Measurements from ENCODE around the gene FAF2.

FAF2 gene

DNA sequence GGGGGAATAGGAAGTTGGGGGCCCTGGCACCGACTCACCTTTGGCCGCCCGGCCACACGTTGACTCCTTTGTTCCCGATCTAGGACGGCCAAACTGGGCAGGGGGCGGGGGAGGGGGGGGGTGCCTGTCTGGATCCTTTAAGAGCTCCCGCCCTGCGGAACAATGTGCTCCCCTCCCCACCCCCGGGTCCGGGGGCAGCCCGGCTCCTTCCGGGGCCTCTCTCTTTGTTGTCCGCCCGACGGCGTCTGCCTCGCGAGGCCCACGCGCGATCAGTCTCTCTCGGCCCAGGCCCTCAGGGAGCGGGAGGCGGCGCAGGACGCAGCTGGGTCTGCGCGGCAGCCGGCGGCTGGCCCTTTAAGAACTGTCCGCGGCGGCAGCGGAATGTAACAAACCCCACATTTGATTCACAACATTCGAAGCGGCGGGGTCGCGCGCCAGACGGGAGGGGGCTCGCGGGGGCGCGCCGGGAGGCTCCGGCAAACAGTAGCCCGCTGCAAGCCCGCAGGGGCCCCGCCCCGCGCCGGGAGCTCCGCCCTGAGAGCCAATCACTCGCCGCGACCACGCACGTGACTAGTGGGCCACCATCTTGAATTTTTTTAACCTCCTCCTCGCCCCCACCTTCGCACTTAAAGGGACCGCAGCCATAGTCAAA lies 88.8 kb downstream of the FAF2 start, which contains the start of gene RNF44:
Gene RNF44, minus strand, starts transcription at position 501 of the 652 bp plus-strand sequence. CDS start 4,930 bp downstream, outside the sequence.
- H3K27me3 ChIP-seq, result no peaks in the 10 kb centered on the region
- H3K4me3 ChIP-seq, result peak within 1 kb of the TSS; percentile 76 to 95 (median 90)
- peaks cover 72 to 80% (median 74%) of the 10 kb centered on the region in 10 experiments for H3K4me1 ChIP-seq
- H4K20me1 ChIP-seq, result peaks cover 18 to 32% (median 30%) of the 10 kb centered on the region in 11 experiments
- no peak for TF ChIP-seq Cebpa-rat (IDR thresholded peaks at IDR 0.05)
- peak within 1 kb of the TSS; percentile 91 to 100 (median 100) for H3K27ac ChIP-seq
- no peaks in the 10 kb centered on the region for H3K9me3 ChIP-seq (replicated peaks in 1 of 11)
- H3K36me3 ChIP-seq, result peaks cover 1 to 14% (median 2%) of the 10 kb centered on the region in 11 experiments; a peak in 18 of 22 replicates
- H3K4me2 ChIP-seq, result peak within 1 kb of the TSS; percentile 96 to 100 (median 98)
- peak within 1 kb of the TSS; percentile 94 to 100 (median 99) for H3K9ac ChIP-seq

DNA sequence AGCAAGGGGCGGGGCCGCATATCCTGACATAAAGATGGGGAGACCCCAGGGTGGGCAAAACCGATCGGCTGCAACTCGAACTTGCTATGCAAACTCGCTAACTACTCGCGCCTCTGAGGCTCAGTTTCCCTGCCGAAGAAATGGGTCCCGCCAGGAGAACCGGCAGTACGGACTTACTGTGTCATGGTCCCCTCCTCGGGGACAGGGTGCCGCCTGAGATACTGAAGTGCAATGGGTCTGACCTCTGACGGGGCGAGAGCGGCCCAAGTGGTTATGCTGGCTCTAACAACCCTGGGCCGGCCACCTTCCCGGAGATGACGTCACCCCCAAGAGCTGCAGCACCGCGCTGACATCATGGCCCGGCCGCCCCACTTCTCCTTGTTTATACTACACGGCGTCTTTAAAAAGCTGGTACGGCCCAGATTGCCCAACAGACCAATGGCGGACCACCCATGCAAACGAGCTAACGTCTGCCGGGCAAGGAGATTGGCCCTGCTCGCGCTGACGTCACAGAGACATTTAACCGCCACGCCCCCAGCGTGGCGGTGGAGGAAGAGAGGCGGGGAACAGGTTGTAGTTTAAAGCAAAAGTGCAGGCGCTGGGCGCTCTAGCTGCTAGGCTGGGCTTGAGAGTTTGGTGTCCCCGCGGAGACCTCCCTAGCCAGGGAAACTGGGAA lies 89.5 kb downstream of the FAF2 start:
- Histone ChIP-seq H3K9me3 (replicated peaks in 1 of 11) (no peaks in the 10 kb centered on the region), H4K20me1 (peaks cover 17 to 25% (median 24%) of the 10 kb centered on the region in 11 experiments; a peak in 18 of 22 replicates), H3K36me3 (peaks cover 0 to 10% (median 0%) of the 10 kb centered on the region in 11 experiments; a peak in 3 of 22 replicates), H3K27me3 (no peaks in the 10 kb centered on the region), H3K4me3 (peak overlapping the region; percentile 76 to 95 (median 90)), H3K4me1 (peaks cover 70 to 80% (median 73%) of the 10 kb centered on the region in 10 experiments), H3K4me2 (peak overlapping the region; percentile 80 to 99 (median 98)), H3K27ac (peak overlapping the region; percentile 91 to 100 (median 100)), H3K9ac (peak overlapping the region; percentile 94 to 100 (median 99))
- peak in 7 of 11 experiments; percentile 46 to 68 (median 55); a peak in 8 of 22 replicates for TF ChIP-seq Cebpa-rat (IDR thresholded peaks at IDR 0.05)

DNA sequence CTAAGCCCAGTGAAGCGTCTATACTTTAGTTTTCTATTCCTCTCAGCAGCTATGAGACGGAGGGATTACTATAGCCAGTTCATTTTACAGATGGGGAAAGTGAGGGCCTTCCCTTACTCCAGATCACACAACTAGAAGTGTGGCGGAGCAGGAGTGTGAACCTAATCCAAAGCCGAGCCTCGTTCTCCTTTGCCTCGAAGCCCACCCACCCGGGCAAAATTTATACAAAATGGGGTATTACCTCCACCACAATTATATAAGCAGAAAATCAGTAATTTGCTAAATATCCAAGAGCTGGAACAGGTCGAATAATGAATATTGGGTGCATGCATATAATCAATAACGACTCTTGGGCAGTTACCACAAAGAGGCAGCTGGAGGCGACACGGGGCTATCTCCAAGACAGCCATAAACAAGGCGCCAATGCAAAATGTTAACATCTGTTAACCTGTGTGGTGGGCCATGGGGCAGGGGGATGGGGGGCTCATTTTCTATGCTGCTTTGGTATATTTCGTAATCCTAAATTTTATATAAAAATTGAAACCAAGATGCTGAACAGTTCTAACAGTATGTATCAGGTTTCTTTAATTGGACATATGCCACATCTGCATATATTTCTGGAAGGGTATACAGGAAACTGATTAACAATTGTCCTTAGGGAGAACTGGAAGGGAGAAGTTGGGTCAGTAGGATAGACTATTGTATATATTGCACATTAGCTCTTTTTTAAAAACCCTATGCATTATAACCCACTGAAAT lies 90.2 kb downstream of the FAF2 start:
- H3K36me3 ChIP-seq, result peaks cover 0 to 8% (median 0%) of the 10 kb centered on the region in 11 experiments; a peak in 3 of 22 replicates
- H3K27me3 ChIP-seq, result no peaks in the 10 kb centered on the region
- peak overlapping the region; percentile 41 to 100 (median 97); a peak in 19 of 22 replicates for H3K9ac ChIP-seq
- peak overlapping the region; percentile 76 to 95 (median 90); a peak in 19 of 20 replicates for H3K4me3 ChIP-seq
- peaks cover 9 to 18% (median 17%) of the 10 kb centered on the region in 11 experiments; a peak in 16 of 22 replicates for H4K20me1 ChIP-seq
- H3K9me3 ChIP-seq (replicated peaks in 1 of 11), result no peaks in the 10 kb centered on the region
- H3K4me1 ChIP-seq, result peaks cover 62 to 75% (median 67%) of the 10 kb centered on the region in 10 experiments
- peak overlapping the region; percentile 80 to 100 (median 98) for H3K4me2 ChIP-seq
- peak overlapping the region; percentile 7 to 100 (median 99); a peak in 20 of 22 replicates for H3K27ac ChIP-seq
- 0 out of 22 replicates have a peak, but pooled peaks of 1 of the 11 experiments have one; percentile 34 for TF ChIP-seq Cebpa-rat (IDR thresholded peaks at IDR 0.05)

DNA sequence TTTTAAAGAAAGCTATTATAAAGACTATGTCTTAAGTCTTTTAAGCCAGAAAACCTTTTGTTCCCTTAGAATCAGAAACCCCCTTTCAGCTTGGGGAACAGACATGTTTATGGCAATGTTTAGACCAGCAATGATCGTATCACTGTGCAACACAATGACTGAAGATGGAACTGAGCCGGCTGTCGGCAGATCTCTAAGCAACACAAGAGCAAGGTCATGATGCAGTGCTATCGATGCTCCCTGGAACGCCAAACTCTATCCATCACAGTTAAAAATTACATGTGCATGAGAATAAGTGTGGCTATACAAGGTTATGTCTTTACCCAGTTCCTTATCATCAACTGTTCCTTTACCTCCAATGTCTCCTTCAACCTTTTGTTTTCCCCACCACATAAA lies 90.8 kb downstream of the FAF2 start:
- H3K36me3 ChIP-seq, result peaks cover 0 to 8% (median 0%) of the 10 kb centered on the region in 11 experiments; a peak in 3 of 22 replicates
- no peak overlapping the region for H3K4me3 ChIP-seq
- H3K27ac ChIP-seq, result peak overlapping the region in 2 of 11 experiments; percentile 24 to 36; a peak in 1 of 22 replicates
- H3K4me2 ChIP-seq, result peak overlapping the region; percentile 80 to 100 (median 98); a peak in 20 of 22 replicates
- H3K9me3 ChIP-seq (replicated peaks in 1 of 11), result no peaks in the 10 kb centered on the region
- peaks cover 58 to 75% (median 66%) of the 10 kb centered on the region in 10 experiments for H3K4me1 ChIP-seq
- H3K9ac ChIP-seq, result no peak overlapping the region; a peak in 1 of 22 replicates
- no peaks in the 10 kb centered on the region for H3K27me3 ChIP-seq
- TF ChIP-seq Cebpa-rat (IDR thresholded peaks at IDR 0.05), result no peak
- H4K20me1 ChIP-seq, result peaks cover 4 to 12% (median 11%) of the 10 kb centered on the region in 11 experiments; a peak in 16 of 22 replicates

DNA sequence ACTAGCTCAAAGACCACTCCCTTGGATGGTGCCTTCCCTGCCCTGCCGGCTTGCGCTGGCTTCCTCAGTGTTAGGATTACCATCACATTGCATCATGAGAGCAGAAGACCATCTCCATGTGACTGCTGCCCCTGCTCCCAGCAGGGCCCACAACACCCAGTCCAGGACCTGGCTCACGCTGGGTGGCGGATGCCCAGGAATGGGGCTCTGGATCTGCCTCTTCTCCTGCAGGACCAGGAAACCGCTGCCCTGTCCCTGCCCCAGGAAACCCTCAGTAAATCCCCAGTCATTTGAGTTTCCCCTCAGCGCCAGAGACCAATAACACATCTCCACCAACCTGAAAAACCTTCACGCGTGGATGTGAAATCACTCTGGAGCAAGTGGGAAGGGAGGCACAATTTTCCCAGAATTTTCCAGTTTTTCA lies 92.3 kb downstream of the FAF2 start:
- no peaks in the 10 kb centered on the region for H3K9me3 ChIP-seq (replicated peaks in 1 of 11)

DNA sequence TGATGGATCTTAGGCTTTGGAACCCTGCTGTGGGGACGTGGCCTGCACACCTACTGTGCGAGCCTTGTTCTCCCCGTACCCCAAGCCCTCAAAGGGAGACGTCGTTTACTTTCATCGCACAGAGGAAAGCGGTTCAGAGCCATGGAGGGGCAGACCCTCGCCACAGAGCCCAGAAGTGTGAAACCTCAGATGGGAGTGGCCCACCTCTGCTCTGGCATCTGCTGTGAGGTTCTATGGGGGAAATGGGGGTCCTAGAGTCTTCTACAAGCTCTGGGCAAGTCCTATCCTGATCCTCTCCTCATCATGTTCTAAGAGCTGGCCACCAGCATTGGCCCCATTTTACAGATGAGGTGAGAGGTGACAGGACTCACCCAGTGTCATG lies 92.8 kb downstream of the FAF2 start:
- H3K27ac ChIP-seq, result peak overlapping the region in 10 of 11 experiments; percentile 58 to 91 (median 87); a peak in 21 of 22 replicates
- H3K4me1 ChIP-seq, result peaks cover 65 to 73% (median 71%) of the 10 kb centered on the region in 10 experiments
- no peaks in the 10 kb centered on the region for H3K9me3 ChIP-seq (replicated peaks in 1 of 11)
- no peak for TF ChIP-seq Cebpa-rat (IDR thresholded peaks at IDR 0.05)
- H3K4me2 ChIP-seq, result peak overlapping the region; percentile 80 to 100 (median 98)
- peak overlapping the region; percentile 58 to 93 (median 88); a peak in 20 of 22 replicates for H3K9ac ChIP-seq
- H3K4me3 ChIP-seq, result peak overlapping the region in 8 of 10 experiments; percentile 65 to 87 (median 79); a peak in 8 of 20 replicates
- no peaks in the 10 kb centered on the region for H3K27me3 ChIP-seq
- H4K20me1 ChIP-seq, result peaks cover 0 to 13% (median 0%) of the 10 kb centered on the region in 11 experiments; a peak in 1 of 22 replicates
- no peaks in the 10 kb centered on the region for H3K36me3 ChIP-seq

More for the DNA sequence above, 92.3 kb downstream of the FAF2 start:
- no peaks in the 10 kb centered on the region for H3K36me3 ChIP-seq
- H3K27me3 ChIP-seq, result no peaks in the 10 kb centered on the region
- H3K4me3 ChIP-seq, result peak overlapping the region in 1 of 10 experiments; percentile 75; a peak in 1 of 20 replicates
- peaks cover 60 to 75% (median 68%) of the 10 kb centered on the region in 10 experiments for H3K4me1 ChIP-seq
- TF ChIP-seq Cebpa-rat (IDR thresholded peaks at IDR 0.05), result no peak
- H3K27ac ChIP-seq, result peak overlapping the region in 9 of 11 experiments; percentile 58 to 91 (median 88); a peak in 17 of 22 replicates
- H3K9ac ChIP-seq, result peak overlapping the region in 9 of 11 experiments; percentile 82 to 93 (median 90); a peak in 15 of 22 replicates
- H3K4me2 ChIP-seq, result peak overlapping the region; percentile 80 to 100 (median 98)
- peaks cover 0 to 9% (median 0%) of the 10 kb centered on the region in 11 experiments; a peak in 1 of 22 replicates for H4K20me1 ChIP-seq

DNA sequence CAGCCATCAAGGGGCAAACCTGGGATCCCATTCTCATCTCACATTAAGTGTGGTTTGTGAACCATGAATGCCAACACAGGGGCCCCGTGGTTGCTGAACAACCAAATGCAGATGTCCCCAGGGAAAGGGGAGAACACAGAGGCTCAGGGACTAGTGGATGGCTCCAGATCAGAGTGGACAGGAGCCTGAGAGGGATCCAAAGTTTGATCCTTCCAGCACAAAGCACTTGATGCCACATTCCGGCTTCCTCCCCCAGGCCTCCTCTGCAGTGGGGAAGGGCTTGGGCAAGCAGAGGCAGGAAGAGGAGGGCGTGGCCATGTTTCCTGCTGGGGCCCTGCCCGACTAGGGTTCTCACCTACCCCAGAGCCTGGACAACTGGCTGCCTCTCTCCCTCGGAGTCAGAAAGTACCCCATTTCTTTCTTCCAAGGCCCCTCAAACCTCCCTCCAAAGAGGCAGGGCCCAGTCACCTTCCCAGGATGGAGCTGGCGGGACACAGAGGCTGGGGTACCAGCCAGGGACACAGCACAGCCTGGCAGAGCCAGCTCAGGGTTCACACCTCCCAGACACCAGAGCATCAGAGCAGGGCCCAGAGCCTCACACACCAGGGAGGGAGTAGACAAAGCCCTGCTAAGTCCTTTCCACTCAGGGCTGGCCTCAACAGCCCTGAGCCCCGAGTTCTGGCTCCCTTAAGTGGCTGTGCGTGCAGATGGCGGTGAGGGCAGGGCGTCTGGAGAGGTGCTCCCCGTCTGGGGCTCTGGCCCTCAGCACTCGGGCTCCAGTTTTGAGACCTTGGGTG lies 93.4 kb downstream of the FAF2 start:
- Histone ChIP-seq H3K9me3 (replicated peaks in 1 of 11) (no peaks in the 10 kb centered on the region), H3K27ac (peak overlapping the region; percentile 53 to 91 (median 86); a peak in 21 of 22 replicates), H3K4me2 (peak overlapping the region; percentile 80 to 100 (median 98)), H3K27me3 (no peaks in the 10 kb centered on the region), H3K4me1 (peaks cover 65 to 77% (median 72%) of the 10 kb centered on the region in 10 experiments), H3K9ac (peak overlapping the region; percentile 58 to 93 (median 88)), H4K20me1 (peaks cover 0 to 13% (median 0%) of the 10 kb centered on the region in 11 experiments; a peak in 1 of 22 replicates), H3K4me3 (peak overlapping the region; percentile 65 to 87 (median 79); a peak in 18 of 20 replicates), H3K36me3 (no peaks in the 10 kb centered on the region)
- no peak for TF ChIP-seq Cebpa-rat (IDR thresholded peaks at IDR 0.05)
